ENCODE results near the gene ELAC2.

ELAC2 gene

DNA sequence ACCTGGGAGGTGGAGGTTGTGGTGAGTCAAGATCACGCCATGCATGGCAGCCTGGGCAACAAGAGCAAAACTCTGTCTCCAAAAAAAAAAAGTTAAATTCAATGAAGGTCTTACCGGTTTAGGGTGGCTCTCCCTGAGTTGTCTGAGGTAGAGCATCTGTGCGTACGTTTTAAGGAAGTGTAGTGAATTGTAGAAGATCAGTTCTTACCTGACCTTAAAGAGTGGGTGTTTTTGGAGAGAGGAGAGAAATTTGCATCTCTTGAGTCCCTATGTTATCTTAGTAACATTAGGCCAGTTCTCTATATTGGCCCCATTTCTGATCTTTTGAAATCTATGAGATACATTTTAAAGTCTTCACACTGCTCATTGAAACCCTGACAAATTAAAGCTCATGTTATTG is 56.2 kb downstream of the ELAC2 start:
- Histone ChIP-seq H4K20me1 (ENCODE audit: insufficient read depth, low read length, poor library complexity, severe bottlenecking) (no peaks in the 10 kb centered on the region), H3K4me2 (ENCODE audit: low read depth, low read length, poor library complexity, severe bottlenecking) (no peak overlapping the region), H3K27me3 (ENCODE audit: insufficient read depth, low read length, poor library complexity, severe bottlenecking) (no peaks in the 10 kb centered on the region), H3K9me3 (ENCODE audit: insufficient read depth, low read depth, low read length) (peaks cover 2% of the 10 kb centered on the region; the same call in 1 of the 2 replicates), H3K9ac (ENCODE audit: low read depth, low read length, poor library complexity, severe bottlenecking) (no peak overlapping the region), H3K79me2 (ENCODE audit: insufficient read depth, low read length) (no peaks in the 10 kb centered on the region), H3K4me1 (ENCODE audit: insufficient read depth, low read length, poor library complexity, severe bottlenecking) (no peaks in the 10 kb centered on the region), H3K9me2 (replicated peaks; ENCODE audit: low read depth, low read length) (no peaks in the 10 kb centered on the region), H3K4me3 (ENCODE audit: low read length, poor library complexity, severe bottlenecking) (no peak overlapping the region), H3F3A (ENCODE audit: low read depth) (no peaks in the 10 kb centered on the region), H2AFZ (ENCODE audit: low read length) (no peak overlapping the region), H3K36me3 (ENCODE audit: insufficient read depth, low read length) (no peaks in the 10 kb centered on the region)
- no peak for TF ChIP-seq EZH2phosphoT487 (IDR thresholded peaks at IDR 0.05; ENCODE audit: borderline replicate concordance)
- TF ChIP-seq, protein P1, sequence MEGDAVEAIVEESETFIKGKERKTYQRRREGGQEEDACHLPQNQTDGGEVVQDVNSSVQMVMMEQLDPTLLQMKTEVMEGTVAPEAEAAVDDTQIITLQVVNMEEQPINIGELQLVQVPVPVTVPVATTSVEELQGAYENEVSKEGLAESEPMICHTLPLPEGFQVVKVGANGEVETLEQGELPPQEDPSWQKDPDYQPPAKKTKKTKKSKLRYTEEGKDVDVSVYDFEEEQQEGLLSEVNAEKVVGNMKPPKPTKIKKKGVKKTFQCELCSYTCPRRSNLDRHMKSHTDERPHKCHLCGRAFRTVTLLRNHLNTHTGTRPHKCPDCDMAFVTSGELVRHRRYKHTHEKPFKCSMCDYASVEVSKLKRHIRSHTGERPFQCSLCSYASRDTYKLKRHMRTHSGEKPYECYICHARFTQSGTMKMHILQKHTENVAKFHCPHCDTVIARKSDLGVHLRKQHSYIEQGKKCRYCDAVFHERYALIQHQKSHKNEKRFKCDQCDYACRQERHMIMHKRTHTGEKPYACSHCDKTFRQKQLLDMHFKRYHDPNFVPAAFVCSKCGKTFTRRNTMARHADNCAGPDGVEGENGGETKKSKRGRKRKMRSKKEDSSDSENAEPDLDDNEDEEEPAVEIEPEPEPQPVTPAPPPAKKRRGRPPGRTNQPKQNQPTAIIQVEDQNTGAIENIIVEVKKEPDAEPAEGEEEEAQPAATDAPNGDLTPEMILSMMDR (conservative IDR thresholded peaks at IDR 0.05; ENCODE audit: low read length): no peak

GRCh38 chr17:12959441-12959840 is 58.4 kb downstream of the ELAC2 start:
- no peaks in the 10 kb centered on the region for H3F3A ChIP-seq (ENCODE audit: low read depth)
- TF ChIP-seq, protein P1 (conservative IDR thresholded peaks at IDR 0.05; ENCODE audit: low read length): no peak
- TF ChIP-seq EZH2phosphoT487 (IDR thresholded peaks at IDR 0.05; ENCODE audit: borderline replicate concordance): no peak
- no peaks in the 10 kb centered on the region for H3K9me2 ChIP-seq (replicated peaks; ENCODE audit: low read depth, low read length)
- no peaks in the 10 kb centered on the region for H3K27me3 ChIP-seq (ENCODE audit: insufficient read depth, low read length, poor library complexity, severe bottlenecking)
- H3K4me3 ChIP-seq (ENCODE audit: low read length, poor library complexity, severe bottlenecking): no peak overlapping the region
- H3K9me3 ChIP-seq (ENCODE audit: insufficient read depth, low read depth, low read length): peaks cover 2% of the 10 kb centered on the region; the same call in 1 of the 2 replicates
- H3K36me3 ChIP-seq (ENCODE audit: insufficient read depth, low read length): no peaks in the 10 kb centered on the region
- H3K4me1 ChIP-seq (ENCODE audit: insufficient read depth, low read length, poor library complexity, severe bottlenecking): no peaks in the 10 kb centered on the region
- H4K20me1 ChIP-seq (ENCODE audit: insufficient read depth, low read length, poor library complexity, severe bottlenecking): no peaks in the 10 kb centered on the region
- no peak overlapping the region for H3K4me2 ChIP-seq (ENCODE audit: low read depth, low read length, poor library complexity, severe bottlenecking)
- H2AFZ ChIP-seq (ENCODE audit: low read length): no peak overlapping the region
- no peaks in the 10 kb centered on the region for H3K79me2 ChIP-seq (ENCODE audit: insufficient read depth, low read length)
- H3K9ac ChIP-seq (ENCODE audit: low read depth, low read length, poor library complexity, severe bottlenecking): no peak overlapping the region

DNA sequence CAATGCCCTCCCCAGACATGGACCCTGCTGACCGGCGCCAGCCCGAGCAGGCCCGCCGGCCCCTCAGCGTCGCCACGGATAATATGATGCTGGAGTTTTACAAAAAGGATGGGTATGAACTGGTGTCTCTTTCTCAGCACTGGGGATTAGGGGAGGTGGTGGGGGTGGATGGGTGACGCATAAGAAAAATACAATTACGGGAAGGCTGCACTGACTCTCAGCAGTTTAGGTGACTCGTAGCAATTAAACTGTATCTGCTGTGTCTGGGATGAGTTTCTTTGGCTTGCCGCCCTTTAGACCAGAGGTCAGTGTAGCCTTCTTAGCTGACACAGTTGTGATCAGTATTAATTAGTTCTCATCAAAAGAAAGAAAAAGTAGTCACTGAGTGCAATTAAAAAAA is 59.0 kb downstream of the ELAC2 start:
- Histone ChIP-seq H3K79me2 (ENCODE audit: insufficient read depth, low read length) (no peaks in the 10 kb centered on the region), H3K4me2 (ENCODE audit: low read depth, low read length, poor library complexity, severe bottlenecking) (no peak overlapping the region), H3F3A (ENCODE audit: low read depth) (no peaks in the 10 kb centered on the region), H3K4me3 (ENCODE audit: low read length, poor library complexity, severe bottlenecking) (no peak overlapping the region), H4K20me1 (ENCODE audit: insufficient read depth, low read length, poor library complexity, severe bottlenecking) (no peaks in the 10 kb centered on the region), H3K9ac (ENCODE audit: low read depth, low read length, poor library complexity, severe bottlenecking) (no peak overlapping the region), H2AFZ (ENCODE audit: low read length) (no peak overlapping the region), H3K27me3 (ENCODE audit: insufficient read depth, low read length, poor library complexity, severe bottlenecking) (no peaks in the 10 kb centered on the region), H3K4me1 (ENCODE audit: insufficient read depth, low read length, poor library complexity, severe bottlenecking) (no peaks in the 10 kb centered on the region), H3K36me3 (ENCODE audit: insufficient read depth, low read length) (no peaks in the 10 kb centered on the region), H3K9me3 (ENCODE audit: insufficient read depth, low read depth, low read length) (peaks cover 2% of the 10 kb centered on the region; the same call in 1 of the 2 replicates), H3K9me2 (replicated peaks; ENCODE audit: low read depth, low read length) (no peaks in the 10 kb centered on the region)
- TF ChIP-seq, protein P1 (conservative IDR thresholded peaks at IDR 0.05; ENCODE audit: low read length): no peak
- TF ChIP-seq EZH2phosphoT487 (IDR thresholded peaks at IDR 0.05; ENCODE audit: borderline replicate concordance): no peak

All from Loucy (cell line).